ENCODE results near the gene KIAA0319L. TPM values are rescaled to one million over a fixed set of nuclear protein-coding genes. Genes with fewer than 3 reads are reported as not detected.

Gene KIAA0319L
- total RNA-seq, 1 donor from 2014 or later, result 102 TPM

- peak; percentile 66 for DNase-seq (ENCODE audit: extremely low read depth, low read depth, low spot score)
Observed at GRCh38 chr1:35564037-35564883, 7.1 kb upstream of the KIAA0319L start.

DNA sequence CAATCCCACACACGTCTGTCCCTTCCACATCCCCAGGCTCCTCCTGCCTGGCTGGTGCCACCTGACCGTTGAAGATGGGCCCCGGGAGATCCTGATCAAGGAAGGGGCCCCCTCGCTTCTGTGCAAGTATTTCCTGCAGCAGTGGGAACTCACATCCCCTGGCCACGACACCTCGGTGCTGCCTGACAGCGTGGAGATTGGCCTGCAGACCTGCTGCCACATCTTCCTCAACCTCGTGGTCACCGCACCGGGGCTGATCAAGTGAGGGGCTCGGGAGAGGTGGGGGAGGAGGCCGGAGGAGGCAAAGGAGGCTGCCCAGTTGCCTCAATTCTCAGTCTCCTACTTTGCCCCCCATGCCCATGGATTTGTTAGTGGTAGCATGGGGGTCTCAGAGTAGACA is 6.0 kb upstream of the KIAA0319L start:
- no peak for DNase-seq (ENCODE audit: extremely low read depth, low read depth, low spot score)

GRCh38 chr1:35561972-35562680 is 4.9 kb upstream of the KIAA0319L start:
- no peak for DNase-seq (ENCODE audit: extremely low read depth, low read depth, low spot score)

GRCh38 chr1:35561297-35561971 is 4.2 kb upstream of the KIAA0319L start:
- no peak for DNase-seq (ENCODE audit: extremely low read depth, low read depth, low spot score)

DNA sequence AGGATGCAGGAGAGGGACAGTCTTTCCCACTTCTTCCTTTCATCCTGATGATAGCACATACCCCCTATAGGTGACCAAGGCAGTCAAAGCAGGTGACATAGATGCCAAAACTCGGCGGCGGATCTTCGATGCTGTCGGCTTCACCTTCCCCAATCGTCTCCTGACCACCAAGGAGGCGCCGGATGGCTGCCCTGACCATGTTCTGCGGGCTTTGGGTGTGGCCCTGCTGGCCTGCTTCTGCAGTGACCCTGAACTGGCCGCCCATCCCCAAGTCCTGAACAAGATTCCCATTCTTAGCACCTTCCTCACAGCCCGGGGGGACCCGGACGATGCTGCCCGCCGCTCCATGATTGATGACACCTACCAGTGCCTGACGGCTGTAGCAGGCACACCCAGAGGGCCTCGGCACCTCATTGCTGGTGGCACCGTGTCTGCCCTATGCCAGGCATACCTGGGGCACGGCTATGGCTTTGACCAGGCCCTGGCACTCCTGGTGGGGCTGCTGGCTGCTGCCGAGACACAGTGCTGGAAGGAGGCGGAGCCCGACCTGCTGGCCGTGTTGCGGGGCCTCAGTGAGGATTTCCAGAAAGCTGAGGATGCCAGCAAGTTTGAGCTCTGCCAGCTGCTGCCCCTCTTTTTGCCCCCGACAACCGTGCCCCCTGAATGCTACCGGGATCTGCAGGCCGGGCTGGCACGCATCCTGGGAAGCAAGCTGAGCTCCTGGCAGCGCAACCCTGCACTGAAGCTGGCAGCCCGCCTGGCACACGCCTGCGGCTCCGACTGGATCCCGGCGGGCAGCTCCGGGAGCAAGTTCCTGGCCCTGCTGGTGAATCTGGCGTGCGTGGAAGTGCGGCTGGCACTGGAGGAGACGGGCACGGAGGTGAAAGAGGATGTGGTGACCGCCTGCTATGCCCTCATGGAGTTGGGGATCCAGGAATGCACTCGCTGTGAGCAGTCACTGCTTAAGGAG is 3.3 kb upstream of the KIAA0319L start:
- no peak for DNase-seq (ENCODE audit: extremely low read depth, low read depth, low spot score)

GRCh38 chr1:35559317-35559944 is 2.2 kb upstream of the KIAA0319L start:
- DNase-seq (ENCODE audit: extremely low read depth, low read depth, low spot score), result no peak

- no peak for DNase-seq (ENCODE audit: extremely low read depth, low read depth, low spot score)
Observed at GRCh38 chr1:35558374-35559316, 1.4 kb upstream of the KIAA0319L start.

- DNase-seq (ENCODE audit: extremely low read depth, low read depth, low spot score), result peak; percentile 56
Observed at GRCh38 chr1:35557611-35558373, 589 bp upstream of the KIAA0319L start, which contains the start of gene NCDN. Gene NCDN, plus strand, starts transcription at chr1:35557799. Its CDS starts 392 bp downstream, at chr1:35558191.

- no peak for DNase-seq (ENCODE audit: extremely low read depth, low read depth, low spot score)
Observed at GRCh38 chr1:35556484-35557117, 602 bp downstream of the KIAA0319L start.

DNA sequence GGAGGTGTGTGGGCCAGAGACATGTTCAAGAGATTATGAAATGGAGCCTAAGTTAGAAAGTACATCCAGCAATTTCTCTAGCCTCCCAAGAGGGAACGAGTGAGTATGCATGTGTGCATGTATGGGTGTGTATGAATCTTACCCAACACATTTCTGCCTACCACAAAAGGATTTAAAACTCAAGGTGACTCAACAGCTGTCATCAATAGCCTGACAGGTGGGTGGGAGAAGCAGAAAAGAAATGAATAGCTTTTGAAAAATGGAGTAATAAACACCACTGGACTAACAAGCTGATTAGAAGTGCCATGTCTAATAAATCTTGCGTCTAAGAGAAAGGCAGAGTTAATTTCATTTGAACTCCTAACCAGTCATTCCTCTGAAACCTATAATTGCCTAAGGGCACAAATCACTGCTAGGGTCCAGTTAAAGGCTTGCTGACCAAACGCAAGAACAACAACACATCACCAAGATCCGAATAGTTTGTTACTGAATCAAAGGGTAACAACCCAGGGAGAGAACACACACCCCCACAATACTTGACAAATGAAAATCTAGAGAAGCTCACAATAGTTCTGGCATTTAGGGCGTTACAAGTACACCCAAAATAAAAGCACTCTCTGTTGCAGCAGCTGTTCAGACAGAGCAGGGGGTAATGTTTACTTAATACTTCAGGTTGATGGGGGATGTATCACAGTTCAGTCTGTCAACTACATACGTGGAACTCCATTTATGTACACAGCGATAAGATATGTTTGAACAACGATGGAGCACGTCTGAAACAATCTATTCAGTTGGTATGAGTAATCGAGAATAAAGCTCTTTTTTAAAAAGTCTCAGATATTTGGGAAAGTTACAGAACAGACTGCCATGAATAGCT is 1.4 kb downstream of the KIAA0319L start:
- no peak for DNase-seq (ENCODE audit: extremely low read depth, low read depth, low spot score)

DNA sequence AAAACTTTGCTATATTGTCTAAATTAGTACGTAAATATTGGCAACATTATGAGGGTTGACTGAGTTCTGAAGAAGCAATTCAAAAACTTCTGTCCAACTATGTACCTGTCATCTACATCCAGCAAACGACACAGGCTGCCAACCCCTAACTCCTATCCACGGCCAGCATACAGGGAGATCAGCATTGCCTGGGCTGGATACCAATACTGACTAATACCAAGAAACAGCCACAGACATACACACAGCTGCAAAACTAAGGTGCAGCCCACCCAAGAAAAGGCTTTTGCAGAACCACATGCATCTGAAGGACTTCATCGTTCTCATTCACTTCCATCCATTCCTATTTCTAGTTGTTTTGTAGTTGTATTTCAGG is 2.0 kb downstream of the KIAA0319L start:
- no peak for DNase-seq (ENCODE audit: extremely low read depth, low read depth, low spot score)

DNA sequence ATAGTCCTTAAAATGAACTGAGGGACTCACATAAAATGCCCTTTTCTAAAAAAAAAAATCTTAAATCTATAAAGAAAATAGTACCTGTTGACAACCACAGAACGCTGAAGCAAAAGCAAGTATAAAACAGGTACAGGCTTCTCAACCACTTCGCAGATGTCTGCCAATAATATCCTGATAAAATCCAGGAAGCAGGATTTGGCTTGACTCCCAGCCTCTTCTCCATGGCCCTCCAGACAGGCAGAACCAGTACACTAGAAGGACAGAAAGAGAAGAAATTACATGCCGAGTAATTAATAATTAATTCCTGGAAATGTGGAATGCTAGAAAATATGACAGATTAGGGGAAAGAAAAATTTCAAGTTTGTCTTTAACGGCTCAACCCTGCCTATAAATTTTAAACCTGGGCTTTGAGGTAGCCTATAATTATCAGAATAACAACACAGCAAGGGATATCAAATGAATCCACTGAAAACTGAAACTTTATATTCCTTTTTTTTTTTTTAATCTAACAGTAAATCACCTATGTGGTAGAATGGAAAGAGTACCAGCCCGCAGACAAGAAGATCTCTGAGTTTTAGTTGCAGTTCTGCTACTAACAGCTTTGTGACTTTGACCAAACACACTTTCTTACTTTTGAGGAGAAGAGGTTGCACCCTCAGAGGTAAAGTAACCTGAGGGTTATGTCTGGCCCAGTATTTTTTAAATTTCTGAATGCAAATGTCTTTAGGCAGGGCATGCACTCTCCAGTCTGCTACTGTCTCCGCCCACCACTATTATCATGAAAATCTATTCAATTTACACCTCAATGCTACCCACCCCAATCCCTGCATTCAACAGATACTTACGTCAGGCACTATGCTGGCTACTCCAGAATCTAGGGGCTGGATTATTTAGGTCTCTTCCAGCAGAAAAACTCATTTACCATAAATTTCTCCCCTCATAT is 2.7 kb downstream of the KIAA0319L start:
- no peak for DNase-seq (ENCODE audit: extremely low read depth, low read depth, low spot score)

- no peak for DNase-seq (ENCODE audit: extremely low read depth, low read depth, low spot score)
Observed at GRCh38 chr1:35553851-35554250, 3.4 kb downstream of the KIAA0319L start.

DNA sequence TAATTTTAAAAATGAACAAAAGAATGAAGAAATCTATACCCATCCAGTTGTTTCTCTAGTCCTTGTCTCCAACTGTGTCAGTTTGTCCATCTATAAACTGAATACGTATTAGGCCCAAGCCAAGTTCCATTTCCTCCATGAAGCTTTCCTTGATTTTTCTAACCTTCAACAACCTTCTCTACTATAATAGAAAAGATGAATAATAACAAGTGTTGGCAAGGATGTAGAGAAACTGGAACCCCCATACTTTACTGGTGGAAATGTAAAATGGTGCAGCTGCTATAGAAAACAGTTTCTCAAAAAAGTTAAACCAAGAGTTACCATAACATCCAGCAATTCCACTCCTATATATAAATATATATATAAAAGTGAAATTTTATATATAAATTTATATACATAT is 10.6 kb downstream of the KIAA0319L start:
- no peak for DNase-seq (ENCODE audit: extremely low read depth, low read depth, low spot score)

GRCh38 chr1:35544976-35545375 is 12.2 kb downstream of the KIAA0319L start:
- DNase-seq (ENCODE audit: extremely low read depth, low read depth, low spot score), result no peak

Data from glomerular endothelial cell (primary cell).